ENCODE results near the gene LIN54. TPM values are rescaled to one million over a fixed set of nuclear protein-coding genes. Genes with fewer than 3 reads are reported as not detected.
A peak's percentile ranks its signal among the peaks of the same experiment; 100 is the strongest.

The LIN54 gene
- total and polyA plus RNA-seq, 9 of the 15 experiments (the other 6 are each of a cell fraction or from before 2014, with no cell fraction given), result 2.2 to 22.5 (median 15.8) TPM

DNA sequence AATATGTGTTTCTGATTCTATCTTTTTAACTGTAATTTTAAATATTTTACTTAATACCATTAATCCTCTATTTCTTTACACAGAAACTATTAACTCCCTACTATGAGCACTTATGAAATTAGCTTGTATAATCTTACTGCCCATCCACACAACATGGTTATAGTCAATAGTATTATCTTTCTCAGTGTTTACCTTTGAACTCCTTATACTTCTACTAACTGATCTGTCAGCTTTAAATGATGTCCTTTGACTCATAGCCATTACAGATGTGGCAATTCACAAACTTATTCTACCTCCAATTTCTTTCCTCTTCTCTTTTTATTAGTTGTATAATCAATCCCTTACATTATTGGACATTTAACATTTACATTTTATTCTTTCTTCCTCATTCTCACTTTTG is 125.2 kb downstream of the LIN54 start:
- 0 out of 3 replicates have a peak, but pooled peaks have one; percentile 10 for ATAC-seq
- in situ Hi-C loops (cut with MboI) (no loop called here), intact Hi-C loops (cut with micrococcal nuclease) (no loop called here)
- Histone ChIP-seq H3K4me1 (replicated peaks in 1 of 2; ENCODE audit: control insufficient read depth in 2 of 2, insufficient read depth in 2 of 2, low read length in 2 of 2) (peaks cover 3 to 16% of the 10 kb centered on the region in 2 experiments; a peak in 3 of 5 replicates), H3K27me3 (ENCODE audit: control insufficient read depth in 2 of 2, insufficient read depth in 2 of 2, low read length in 2 of 2) (no peaks in the 10 kb centered on the region), H3K79me2 (ENCODE audit: control insufficient read depth, insufficient read depth, low read length) (peaks cover 99% of the 10 kb centered on the region), H3K9me1 (ENCODE audit: control insufficient read depth, insufficient read depth, low read length) (no peaks in the 10 kb centered on the region), H3K4me3 (no peak overlapping the region), H3K9me3 (replicated peaks; ENCODE audit: control insufficient read depth, insufficient read depth, low read depth, low read length) (no peaks in the 10 kb centered on the region), H4K20me1 (replicated peaks; ENCODE audit: control insufficient read depth, insufficient read depth, low read length) (0 out of 2 replicates have a peak, but pooled peaks cover 10% of the 10 kb centered on the region), H3K9ac (ENCODE audit: insufficient read depth in 1 of 2, low read depth in 2 of 2, low read length in 2 of 2) (no peak overlapping the region), H3K4me2 (ENCODE audit: insufficient read depth, low read length) (0 out of 2 replicates have a peak overlapping the region, but pooled peaks have one; percentile 4), H3K36me3 (ENCODE audit: control insufficient read depth, insufficient read depth, low read length) (peaks cover 48% of the 10 kb centered on the region), H3K27ac (ENCODE audit: extremely low read depth, low read depth, low read length) (no peak overlapping the region; the same call in 2 of the 3 replicates), H2AFZ (ENCODE audit: low read depth, low read length) (no peak overlapping the region)
- peak in 1 of 4 experiments; percentile 18 for DNase-seq (ENCODE audit: extremely low read depth in 1 of 4, low spot score in 3 of 4)
- CTCF ChIA-PET (ENCODE audit: low intra/inter-chr PET ratio), result no interaction called here
- no TSS peak for BruUV-seq (replicated peaks)
- FAIRE-seq, result no peak
- POLR2A ChIA-PET, result interaction anchor here (0.8 to 4.0 kb wide), 5 partner anchors 12 to 32 kb away, joined by 3 to 20 read pairs (median 3); partner anchors contain the start of gene THAP9
- TF ChIP-seq MXI1 (IDR thresholded peaks at IDR 0.05; ENCODE audit: low read depth, low read length), result no peak
- TF ChIP-seq, protein P1, sequence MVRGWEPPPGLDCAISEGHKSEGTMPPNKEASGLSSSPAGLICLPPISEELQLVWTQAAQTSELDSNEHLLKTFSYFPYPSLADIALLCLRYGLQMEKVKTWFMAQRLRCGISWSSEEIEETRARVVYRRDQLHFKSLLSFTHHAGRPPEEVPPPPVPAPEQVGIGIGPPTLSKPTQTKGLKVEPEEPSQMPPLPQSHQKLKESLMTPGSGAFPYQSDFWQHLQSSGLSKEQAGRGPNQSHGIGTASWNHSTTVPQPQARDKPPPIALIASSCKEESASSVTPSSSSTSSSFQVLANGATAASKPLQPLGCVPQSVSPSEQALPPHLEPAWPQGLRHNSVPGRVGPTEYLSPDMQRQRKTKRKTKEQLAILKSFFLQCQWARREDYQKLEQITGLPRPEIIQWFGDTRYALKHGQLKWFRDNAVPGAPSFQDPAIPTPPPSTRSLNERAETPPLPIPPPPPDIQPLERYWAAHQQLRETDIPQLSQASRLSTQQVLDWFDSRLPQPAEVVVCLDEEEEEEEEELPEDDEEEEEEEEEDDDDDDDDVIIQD (CRISPR knock-in tag; IDR thresholded peaks at IDR 0.05), result no peak
- no peak for TF ChIP-seq HDGF (IDR thresholded peaks at IDR 0.05)
- TF ChIP-seq PHF21A (IDR thresholded peaks at IDR 0.05; ENCODE audit: borderline replicate concordance, low read depth), result no peak
- TF ChIP-seq PRPF4 (IDR thresholded peaks at IDR 0.05; ENCODE audit: insufficient read depth, low read depth, low read length, poor library complexity, severe bottlenecking), result no peak
- no peak for TF ChIP-seq NR4A1 (CRISPR knock-in tag; IDR thresholded peaks at IDR 0.05)
- TF ChIP-seq NR4A1 (tag; IDR thresholded peaks at IDR 0.05), result no peak
- TF ChIP-seq DPF2 (IDR thresholded peaks at IDR 0.05), result peak; percentile 62
- TF ChIP-seq NFXL1 (CRISPR knock-in tag; IDR thresholded peaks at IDR 0.05), result no peak
- TF ChIP-seq NFIC (IDR thresholded peaks at IDR 0.05), result no peak
- no peak for TF ChIP-seq PURB (CRISPR knock-in tag; IDR thresholded peaks at IDR 0.05; ENCODE audit: low read depth)
- peak; percentile 50; the same call in 1 of the 2 replicates for TF ChIP-seq NR2C1 (IDR thresholded peaks at IDR 0.05)
- peak; percentile 79 for TF ChIP-seq NR2C1 (tag; IDR thresholded peaks at IDR 0.05)
- TF ChIP-seq PHB (CRISPR knock-in tag; IDR thresholded peaks at IDR 0.05), result no peak
- TF ChIP-seq FOXK2 (conservative IDR thresholded peaks at IDR 0.05 in 1 of 2, IDR thresholded peaks at IDR 0.05 in 1 of 2; ENCODE audit: low read depth in 2 of 2), result peak in 1 of 2 experiments; percentile 44; a peak in 1 of 4 replicates
- TF ChIP-seq FOSL1 (tag; conservative IDR thresholded peaks at IDR 0.05), result peak; percentile 31; the same call in 1 of the 2 replicates
- TF ChIP-seq CBFA2T2 (conservative IDR thresholded peaks at IDR 0.05), result no peak
- TF ChIP-seq CEBPG (CRISPR knock-in tag; IDR thresholded peaks at IDR 0.05), result no peak
- peak in 1 of 2 experiments; percentile 39; a peak in 1 of 4 replicates for TF ChIP-seq CEBPG (tag; conservative IDR thresholded peaks at IDR 0.05 in 1 of 2, IDR thresholded peaks at IDR 0.05 in 1 of 2)
- no peak for TF ChIP-seq NR2C2 (CRISPR knock-in tag; IDR thresholded peaks at IDR 0.05)
- TF ChIP-seq NR2C2 (tag; IDR thresholded peaks at IDR 0.05), result peak; percentile 41; the same call in 1 of the 2 replicates
- TF ChIP-seq, protein P2, sequence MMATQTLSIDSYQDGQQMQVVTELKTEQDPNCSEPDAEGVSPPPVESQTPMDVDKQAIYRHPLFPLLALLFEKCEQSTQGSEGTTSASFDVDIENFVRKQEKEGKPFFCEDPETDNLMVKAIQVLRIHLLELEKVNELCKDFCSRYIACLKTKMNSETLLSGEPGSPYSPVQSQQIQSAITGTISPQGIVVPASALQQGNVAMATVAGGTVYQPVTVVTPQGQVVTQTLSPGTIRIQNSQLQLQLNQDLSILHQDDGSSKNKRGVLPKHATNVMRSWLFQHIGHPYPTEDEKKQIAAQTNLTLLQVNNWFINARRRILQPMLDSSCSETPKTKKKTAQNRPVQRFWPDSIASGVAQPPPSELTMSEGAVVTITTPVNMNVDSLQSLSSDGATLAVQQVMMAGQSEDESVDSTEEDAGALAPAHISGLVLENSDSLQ (IDR thresholded peaks at IDR 0.05), result peak; percentile 64
- peak; percentile 63 for TF ChIP-seq ARID1B (IDR thresholded peaks at IDR 0.05)
- peak; percentile 34; the same call in 1 of the 2 replicates for TF ChIP-seq SMARCA4 (IDR thresholded peaks at IDR 0.05)
- TF ChIP-seq NFE2L1 (tag; IDR thresholded peaks at IDR 0.05; ENCODE audit: borderline replicate concordance, low read depth), result no peak
- no peak for TF ChIP-seq SETDB1 (IDR thresholded peaks at IDR 0.05; ENCODE audit: low read length)
